Measurements from ENCODE around the gene JPH3. TPM values are rescaled to one million over a fixed set of nuclear protein-coding genes. Genes with fewer than 3 reads are reported as not detected.

JPH3 gene
- total RNA-seq, 4 donors from 2014 or later: 0.22 to 1.1 (median 0.29) TPM; not detected in 1

- Histone ChIP-seq H3K27ac (no peak overlapping the region), H3K9me3 (no peaks in the 10 kb centered on the region), H3K27me3 (no peaks in the 10 kb centered on the region), H3K4me3 (replicated peaks in 1 of 3) (no peak overlapping the region), H3K4me1 (peaks cover 19 to 25% of the 10 kb centered on the region in 2 donors), H3K36me3 (peaks cover 0 to 4% of the 10 kb centered on the region in 2 donors)
- DNase-seq: no peak
- intact Hi-C loops (cut with DNase I): no loop called here
- TF ChIP-seq CTCF (IDR thresholded peaks at IDR 0.05): no peak
- no peak for TF ChIP-seq POLR2A (IDR thresholded peaks at IDR 0.05)
- 95 to 98% methylated on average over 10 to 11 of the region's 12 CpGs for WGBS, 2 donors
These were observed 107.4 kb downstream of the JPH3 start for GRCh38 chr16:87709677-87710076.

GRCh38 chr16:87710887-87711286 is 108.6 kb downstream of the JPH3 start:
- Histone ChIP-seq H3K27me3 (no peaks in the 10 kb centered on the region), H3K4me1 (peaks cover 19% of the 10 kb centered on the region in 2 donors), H3K27ac (no peak overlapping the region), H3K4me3 (replicated peaks in 1 of 3) (no peak overlapping the region), H3K36me3 (peaks cover 0 to 4% of the 10 kb centered on the region in 2 donors), H3K9me3 (no peaks in the 10 kb centered on the region)
- peak; percentile 79 to 82 for DNase-seq
- TF ChIP-seq CTCF (IDR thresholded peaks at IDR 0.05): no peak
- TF ChIP-seq POLR2A (IDR thresholded peaks at IDR 0.05): no peak
- 36 to 88% methylated on average over 3 to 11 of the region's 12 CpGs for WGBS, 2 donors
- intact Hi-C loops (cut with DNase I): no loop called here

- Histone ChIP-seq H3K9me3 (no peaks in the 10 kb centered on the region), H3K36me3 (peaks cover 0 to 4% of the 10 kb centered on the region in 2 donors), H3K27me3 (no peaks in the 10 kb centered on the region), H3K4me3 (replicated peaks in 1 of 3) (no peak overlapping the region), H3K27ac (no peak overlapping the region), H3K4me1 (peaks cover 11 to 13% of the 10 kb centered on the region in 2 donors)
- DNase-seq: no peak
- 92 to 94% methylated on average over 12 to 13 of the region's 14 CpGs for WGBS, 2 donors
- TF ChIP-seq CTCF (IDR thresholded peaks at IDR 0.05): no peak
- no peak for TF ChIP-seq POLR2A (IDR thresholded peaks at IDR 0.05)
- intact Hi-C loops (cut with DNase I): no loop called here
These were observed 110.0 kb downstream of the JPH3 start for GRCh38 chr16:87712184-87712762.

GRCh38 chr16:87713451-87714229 is 111.3 kb downstream of the JPH3 start:
- no peak for TF ChIP-seq POLR2A (IDR thresholded peaks at IDR 0.05)
- no peak for TF ChIP-seq CTCF (IDR thresholded peaks at IDR 0.05)

GRCh38 chr16:87715231-87715630 is 112.9 kb downstream of the JPH3 start:
- 96 to 98% methylated on average over 16 of the region's 16 CpGs for WGBS, 2 donors
- intact Hi-C loops (cut with DNase I): no loop called here
- Histone ChIP-seq H3K4me3 (replicated peaks in 1 of 3) (no peak overlapping the region), H3K27ac (no peak overlapping the region), H3K9me3 (no peaks in the 10 kb centered on the region), H3K36me3 (peaks cover 0 to 7% of the 10 kb centered on the region in 2 donors), H3K4me1 (peaks cover 11 to 13% of the 10 kb centered on the region in 2 donors), H3K27me3 (no peaks in the 10 kb centered on the region)
- TF ChIP-seq POLR2A (IDR thresholded peaks at IDR 0.05) (no peak), CTCF (IDR thresholded peaks at IDR 0.05) (no peak)
- no peak for DNase-seq

More at GRCh38 chr16:87713451-87714229, 111.3 kb downstream of the JPH3 start:
- Histone ChIP-seq H3K27ac (no peak overlapping the region), H3K27me3 (no peaks in the 10 kb centered on the region), H3K4me1 (peaks cover 11 to 13% of the 10 kb centered on the region in 2 donors), H3K36me3 (peaks cover 0 to 4% of the 10 kb centered on the region in 2 donors), H3K4me3 (replicated peaks in 1 of 3) (no peak overlapping the region), H3K9me3 (no peaks in the 10 kb centered on the region)
- intact Hi-C loops (cut with DNase I): no loop called here
- DNase-seq: no peak
- 90 to 97% methylated on average over 18 to 19 of the region's 19 CpGs for WGBS, 2 donors
